DND-41 (cell line): ENCODE data around the gene APBA3.

ENCODE experiments used
- CTCF ChIP-seq: IDR thresholded peaks from 2 replicates; pipeline ENCODE4 v1.5.1; 2012; ENCODE audit warnings: borderline replicate concordance, low read length, moderate library complexity, mild to moderate bottlenecking; ENCODE audit not compliant: poor library complexity, severe bottlenecking; ENCODE audit errors: extremely low read depth
- EZH2 ChIP-seq: IDR thresholded peaks from 3 replicates; pipeline ENCODE4 v1.6.1; 2012; ENCODE audit warnings: borderline replicate concordance, low read depth, mild to moderate bottlenecking, moderate library complexity, low read length, inconsistent platforms; ENCODE audit not compliant: severe bottlenecking

GRCh38 chr19:3782330-3782729, 20.8 kb upstream of the APBA3 start:
- TF ChIP-seq CTCF: no peak
- TF ChIP-seq EZH2: no peak
